Measurements from ENCODE around the gene HORMAD2.

- TF ChIP-seq POLR2A (IDR thresholded peaks at IDR 0.05) (no peak), CTCF (IDR thresholded peaks at IDR 0.05 in 4 of 5, conservative IDR thresholded peaks at IDR 0.05 in 1 of 5) (no peak)
Observed at GRCh38 chr22:30123463-30123862, 43.2 kb downstream of the HORMAD2 start.

Data from gastrocnemius medialis (tissue), 4 donors.